ENCODE data around the gene SRPK2. TPM values are rescaled to one million over a fixed set of nuclear protein-coding genes. Genes with fewer than 3 reads are reported as not detected.

Gene SRPK2
- total and polyA plus RNA-seq, 2 of the 8 experiments (the other 6 are each of a cell fraction or from before 2014, with no cell fraction given) = 10.0 to 47.1 TPM

DNA sequence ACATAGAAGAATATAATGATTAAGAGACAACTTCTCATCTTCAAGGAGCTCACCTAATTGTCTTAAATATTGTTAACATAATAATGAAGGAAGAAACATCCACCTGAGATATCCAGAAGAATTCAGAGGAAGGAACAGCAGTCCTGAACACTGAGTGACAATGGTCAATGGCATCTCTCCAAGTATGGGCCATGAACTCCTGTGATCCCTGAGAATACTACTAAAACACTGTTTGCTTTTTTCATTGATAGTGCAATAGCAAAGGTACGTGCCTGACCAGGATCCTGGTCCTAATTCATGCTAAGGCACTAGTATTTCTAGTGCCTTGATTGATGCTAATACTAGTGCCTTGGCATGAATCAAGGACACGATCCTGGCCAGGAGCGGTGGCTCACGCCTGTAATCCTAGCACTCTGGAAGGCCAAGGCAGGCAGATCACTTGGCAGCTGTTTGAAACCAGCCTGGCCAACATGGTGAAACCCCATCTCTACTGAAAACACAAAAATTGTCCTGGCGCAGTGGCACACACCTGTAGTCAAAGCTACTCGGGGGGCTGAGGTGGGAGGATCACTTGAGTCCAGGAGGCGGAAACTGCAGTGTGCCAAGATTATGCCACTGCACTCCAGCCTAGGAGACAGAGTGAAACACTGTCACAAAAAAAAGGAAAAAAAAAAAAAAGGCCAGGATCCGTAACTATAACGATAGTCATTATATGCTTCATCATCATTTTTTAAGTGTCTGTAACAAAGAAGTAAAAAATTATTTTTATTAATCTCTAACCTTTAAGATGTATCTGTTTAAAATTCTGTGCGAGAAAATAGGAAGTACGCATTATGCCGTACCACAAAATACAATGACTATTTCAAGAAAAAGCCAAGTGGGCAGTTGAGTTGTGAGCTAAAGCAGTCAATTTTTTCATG is 49.1 kb downstream of the SRPK2 start:
- TF ChIP-seq, protein P1, sequence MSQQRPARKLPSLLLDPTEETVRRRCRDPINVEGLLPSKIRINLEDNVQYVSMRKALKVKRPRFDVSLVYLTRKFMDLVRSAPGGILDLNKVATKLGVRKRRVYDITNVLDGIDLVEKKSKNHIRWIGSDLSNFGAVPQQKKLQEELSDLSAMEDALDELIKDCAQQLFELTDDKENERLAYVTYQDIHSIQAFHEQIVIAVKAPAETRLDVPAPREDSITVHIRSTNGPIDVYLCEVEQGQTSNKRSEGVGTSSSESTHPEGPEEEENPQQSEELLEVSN (IDR thresholded peaks at IDR 0.05) = no peak
- peak; percentile 31; the same call in 1 of the 2 replicates for TF ChIP-seq MAFK (IDR thresholded peaks at IDR 0.05; ENCODE audit: low read depth, low read length)
- H4K5ac ChIP-seq (ENCODE audit: insufficient read length, low read depth, low read length) = no peak overlapping the region
- H3K18ac ChIP-seq (ENCODE audit: extremely low read depth, low read length) = no peak overlapping the region
- no peak overlapping the region for H2BK120ac ChIP-seq (replicated peaks; ENCODE audit: low read depth, low read length)
- H4K91ac ChIP-seq (replicated peaks; ENCODE audit: insufficient read length, low read length) = no peak overlapping the region
- WGBS, 2 experiments (ENCODE audit: extremely low coverage in 1 of 2, insufficient coverage in 1 of 2, insufficient read length in 1 of 2, insufficient replicate concordance in 2 of 2, low coverage in 1 of 2, low lambda C conversion rate in 2 of 2, missing lambda C conversion rate in 1 of 2) = 93% methylated on average over 12 of the region's 12 CpGs; no CpG with 5 or more reads in 1 of the 2 experiments
- H2BK5ac ChIP-seq (ENCODE audit: low read depth, low read length) = no peak overlapping the region
- H3K27me3 ChIP-seq (replicated peaks in 1 of 4; ENCODE audit: control insufficient read depth in 3 of 4, extremely low read depth in 1 of 4, insufficient read depth in 3 of 4, low read length in 3 of 4) = no peaks in the 10 kb centered on the region
- CTCF ChIA-PET (ENCODE audit: partially characterized antibody) = interaction anchor here (0.7 to 0.8 kb wide), 3 partner anchors 17 to 73 kb away, joined by 3 to 5 read pairs (median 3); no protein-coding TSS in a partner anchor
- no peak overlapping the region for H2BK20ac ChIP-seq (ENCODE audit: low read length)
- H2BK15ac ChIP-seq (ENCODE audit: low read length) = no peak overlapping the region
- POLR2A ChIA-PET (ENCODE audit: partially characterized antibody) = no interaction called here
- no peak overlapping the region for H3K4ac ChIP-seq (replicated peaks; ENCODE audit: insufficient read length, low read depth, low read length)
- no peaks in the 10 kb centered on the region for H3K36me3 ChIP-seq (ENCODE audit: control insufficient read depth in 2 of 4, insufficient read depth in 4 of 4, low read length in 3 of 4)
- DNase-seq (ENCODE audit: low read depth in 1 of 2, low spot score in 2 of 2) (peak in 1 of 2 experiments; percentile 43), FAIRE-seq (no peak)
- H3K9me3 ChIP-seq (ENCODE audit: insufficient read depth in 2 of 2, low read depth in 1 of 2, low read length in 1 of 2) = no peaks in the 10 kb centered on the region
- no peak overlapping the region for H3K23ac ChIP-seq (ENCODE audit: insufficient read length)
- H2AFZ ChIP-seq (ENCODE audit: low read length) = no peak overlapping the region
- peaks cover 0 to 57% of the 10 kb centered on the region in 2 experiments; a peak in 3 of 4 replicates for H3K79me2 ChIP-seq (ENCODE audit: control insufficient read depth in 1 of 2, insufficient read depth in 2 of 2, low read length in 2 of 2)
- H3K14ac ChIP-seq (ENCODE audit: insufficient read length) = no peak overlapping the region
- no peak overlapping the region for H3K27ac ChIP-seq (ENCODE audit: low read depth, low read length)
- H4K8ac ChIP-seq (ENCODE audit: extremely low read depth, insufficient read depth, low read length) = no peak overlapping the region
- peaks cover 11% of the 10 kb centered on the region for H3K79me1 ChIP-seq (ENCODE audit: low read depth, low read length)
- H3K4me3 ChIP-seq (ENCODE audit: extremely low read depth in 1 of 4, insufficient read depth in 2 of 4, low read depth in 3 of 4, low read length in 4 of 4) = no peak overlapping the region
- H3K9ac ChIP-seq (replicated peaks in 1 of 4; ENCODE audit: extremely low read depth in 1 of 4, low read depth in 3 of 4, low read length in 3 of 4) = no peak overlapping the region
- peaks cover 2 to 8% of the 10 kb centered on the region in 2 experiments for H4K20me1 ChIP-seq (replicated peaks in 1 of 2; ENCODE audit: control insufficient read depth in 1 of 2, insufficient read depth in 2 of 2, low read length in 2 of 2)
- no peak overlapping the region for H2AK5ac ChIP-seq (ENCODE audit: low read depth, low read length)
- no peak overlapping the region for H3K56ac ChIP-seq (replicated peaks; ENCODE audit: insufficient read length, low read depth, low read length)
- H3K4me1 ChIP-seq (replicated peaks in 1 of 4; ENCODE audit: control insufficient read depth in 3 of 4, insufficient read depth in 4 of 4, low read length in 3 of 4) = peaks cover 0 to 2% (median 0%) of the 10 kb centered on the region in 4 experiments; a peak in 2 of 7 replicates
- no peaks in the 10 kb centered on the region for H3K23me2 ChIP-seq (ENCODE audit: low read depth, low read length)
- H3K4me2 ChIP-seq (ENCODE audit: insufficient read depth in 1 of 2, low read depth in 2 of 2, low read length in 2 of 2) = no peak overlapping the region
- no peak overlapping the region for H2BK12ac ChIP-seq (ENCODE audit: low read depth, low read length)
